ENCODE data around the gene TACSTD2. TPM values are rescaled to one million over a fixed set of nuclear protein-coding genes. Genes with fewer than 3 reads are reported as not detected.
"Not testable (repeated sequence)": the region's sequence is repeated elsewhere in the genome, so short reads cannot be mapped to it uniquely, and the experiment has no call there.

Gene TACSTD2
- total RNA-seq, 1 donor from 2014 or later, result 0.10 TPM

- Mint-ChIP-seq H3K27ac (ENCODE audit: unreplicated experiment) (no peak overlapping the region), H3K27me3 (ENCODE audit: unreplicated experiment) (no peaks in the 10 kb centered on the region), H3K4me1 (ENCODE audit: unreplicated experiment) (no peaks in the 10 kb centered on the region), H3K9me3 (ENCODE audit: unreplicated experiment) (no peaks in the 10 kb centered on the region), H3K36me3 (ENCODE audit: low read depth, unreplicated experiment) (no peaks in the 10 kb centered on the region), H3K4me3 (ENCODE audit: unreplicated experiment) (no peak overlapping the region)
- no peak for TF ChIP-seq CTCF (IDR thresholded peaks at IDR 0.05; ENCODE audit: unreplicated experiment)
- DNase-seq (ENCODE audit: low spot score), result no peak
Observed at GRCh38 chr1:58561633-58562032, 15.4 kb downstream of the TACSTD2 start.

GRCh38 chr1:58555393-58555792, 21.7 kb downstream of the TACSTD2 start:
- H3K27ac Mint-ChIP-seq (ENCODE audit: unreplicated experiment), result no peak overlapping the region
- H3K27me3 Mint-ChIP-seq (ENCODE audit: unreplicated experiment), result no peaks in the 10 kb centered on the region
- no peak for TF ChIP-seq CTCF (IDR thresholded peaks at IDR 0.05; ENCODE audit: unreplicated experiment)
- no peak for DNase-seq (ENCODE audit: low spot score)
- no peak overlapping the region for H3K4me3 Mint-ChIP-seq (ENCODE audit: unreplicated experiment)
- H3K36me3 Mint-ChIP-seq (ENCODE audit: low read depth, unreplicated experiment), result no peaks in the 10 kb centered on the region
- no peaks in the 10 kb centered on the region for H3K9me3 Mint-ChIP-seq (ENCODE audit: unreplicated experiment)
- no peaks in the 10 kb centered on the region for H3K4me1 Mint-ChIP-seq (ENCODE audit: unreplicated experiment)

GRCh38 chr1:58551186-58552140, 25.6 kb downstream of the TACSTD2 start:
- H3K4me1 Mint-ChIP-seq (ENCODE audit: unreplicated experiment), result peaks cover 3% of the 10 kb centered on the region
- H3K9me3 Mint-ChIP-seq (ENCODE audit: unreplicated experiment), result no peaks in the 10 kb centered on the region
- H3K27me3 Mint-ChIP-seq (ENCODE audit: unreplicated experiment), result peaks cover 2% of the 10 kb centered on the region
- TF ChIP-seq CTCF (IDR thresholded peaks at IDR 0.05; ENCODE audit: unreplicated experiment), result no peak
- H3K27ac Mint-ChIP-seq (ENCODE audit: unreplicated experiment), result no peak overlapping the region
- DNase-seq (ENCODE audit: low spot score), result no peak
- H3K4me3 Mint-ChIP-seq (ENCODE audit: unreplicated experiment), result no peak overlapping the region
- H3K36me3 Mint-ChIP-seq (ENCODE audit: low read depth, unreplicated experiment), result no peaks in the 10 kb centered on the region

- not testable (repeated sequence) for H3K36me3 Mint-ChIP-seq (ENCODE audit: low read depth, unreplicated experiment); H3K9me3 Mint-ChIP-seq (ENCODE audit: unreplicated experiment); H3K27me3 Mint-ChIP-seq (ENCODE audit: unreplicated experiment); H3K27ac Mint-ChIP-seq (ENCODE audit: unreplicated experiment); H3K4me3 Mint-ChIP-seq (ENCODE audit: unreplicated experiment); DNase-seq (ENCODE audit: low spot score)
- peaks cover 12% of the 10 kb centered on the region for H3K4me1 Mint-ChIP-seq (ENCODE audit: unreplicated experiment)
Observed at GRCh38 chr1:58549291-58549690, 27.8 kb downstream of the TACSTD2 start.

GRCh38 chr1:58548371-58548770, 28.7 kb downstream of the TACSTD2 start:
- H3K36me3 Mint-ChIP-seq (ENCODE audit: low read depth, unreplicated experiment), result no peaks in the 10 kb centered on the region
- H3K27me3 Mint-ChIP-seq (ENCODE audit: unreplicated experiment), result peaks cover 2% of the 10 kb centered on the region
- H3K4me3 Mint-ChIP-seq (ENCODE audit: unreplicated experiment), result no peak overlapping the region
- peaks cover 12% of the 10 kb centered on the region for H3K4me1 Mint-ChIP-seq (ENCODE audit: unreplicated experiment)
- no peak for TF ChIP-seq CTCF (IDR thresholded peaks at IDR 0.05; ENCODE audit: unreplicated experiment)
- DNase-seq (ENCODE audit: low spot score), result no peak
- H3K27ac Mint-ChIP-seq (ENCODE audit: unreplicated experiment), result no peak overlapping the region
- H3K9me3 Mint-ChIP-seq (ENCODE audit: unreplicated experiment), result no peaks in the 10 kb centered on the region

All from endothelial cell (in vitro differentiated cells).